Renal cortical epithelial cell (primary cell): ENCODE data around the gene AFG1L. TPM values are rescaled to one million over a fixed set of nuclear protein-coding genes. Genes with fewer than 3 reads are reported as not detected.

Experiments used
- total RNA-seq: library from RNA; depleted of rRNA; stranded (reverse); fragments of >200 nt; gene quantifications from 2 replicates; pipeline ENCODE4 v1.2.3, GENCODE V29; 2014

AFG1L gene
- total RNA-seq, 1 donor from 2014 or later: 7.4 TPM

Other genes starting within 250 kb of the AFG1L start
- gene OSTM1, start 220.3 kb upstream of the AFG1L start, total RNA-seq: 40.8 and 52.6 TPM in 2 replicates
- gene NR2E1, start 129.0 kb upstream of the AFG1L start, total RNA-seq: not detected in 2 replicates
- gene SNX3, start 34.0 kb upstream of the AFG1L start, total RNA-seq: 168 and 228 TPM in 2 replicates